ENCODE measurements around the gene PIGU.
"Not testable (repeated sequence)": the region's sequence is repeated elsewhere in the genome, so short reads cannot be mapped to it uniquely, and the experiment has no call there.

Gene PIGU

DNA sequence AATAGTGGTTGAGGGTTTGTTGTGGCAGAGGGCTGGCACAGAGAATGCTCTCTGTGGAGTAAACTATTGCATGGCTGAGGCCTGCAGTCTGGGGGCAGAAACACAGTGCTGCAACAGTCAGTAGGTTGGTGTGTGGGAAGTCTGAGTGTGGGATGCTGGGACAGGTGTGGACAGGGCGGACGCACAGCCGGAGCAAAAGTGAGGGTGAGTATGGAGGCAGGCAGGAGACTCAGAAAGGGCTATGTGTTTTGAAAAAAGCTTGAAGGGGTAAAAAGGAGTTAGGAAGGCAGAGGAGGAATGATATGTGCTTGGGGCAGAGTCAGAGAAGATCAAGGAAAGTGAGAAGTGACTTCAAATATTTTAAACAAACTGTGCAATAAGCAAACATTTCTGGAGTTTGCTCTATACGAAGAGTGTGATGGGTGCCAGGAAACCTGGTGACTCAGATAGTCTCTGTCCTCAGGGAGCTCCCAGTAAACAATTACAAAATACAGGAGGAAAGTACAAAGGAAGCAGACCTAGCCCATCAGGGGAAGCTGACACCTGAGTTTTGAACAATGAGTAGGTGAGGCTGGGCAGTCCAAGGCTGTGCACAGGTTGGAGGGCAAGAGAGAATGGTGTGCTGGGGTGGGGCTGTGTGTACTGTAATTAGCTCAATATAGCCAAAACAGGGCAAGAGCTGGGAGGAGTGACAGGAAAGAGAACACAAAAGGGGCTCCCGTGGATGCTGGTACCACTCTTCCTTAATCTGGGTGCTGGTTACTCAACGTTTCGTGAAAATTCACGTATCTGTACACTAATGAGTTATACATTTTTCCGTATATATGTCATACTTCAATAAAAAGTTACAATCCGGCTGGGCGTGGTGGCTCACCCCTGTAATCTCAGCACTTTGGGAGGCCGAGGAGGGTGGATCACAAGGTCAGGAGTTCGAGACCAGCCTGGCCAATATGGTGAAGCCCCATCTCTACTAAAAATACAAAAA, 55.2 kb downstream of the PIGU start:
- DNase-seq (ENCODE audit: low read depth), result no peak

DNA sequence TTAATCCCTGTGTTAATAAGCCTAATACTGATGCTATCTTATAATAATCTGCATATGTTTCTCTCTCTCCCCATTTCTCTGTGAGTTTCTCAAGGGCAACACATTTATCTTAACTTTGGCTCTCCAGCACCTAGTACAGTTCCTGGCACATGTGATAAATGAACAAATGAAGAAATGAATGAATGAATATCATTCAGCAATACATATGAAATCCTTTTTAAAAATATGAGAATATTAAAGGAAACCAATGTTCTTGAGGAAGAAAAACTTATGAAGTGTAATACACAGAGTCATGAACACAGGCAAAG, 55.9 kb downstream of the PIGU start:
- no peak for DNase-seq (ENCODE audit: low read depth)

DNA sequence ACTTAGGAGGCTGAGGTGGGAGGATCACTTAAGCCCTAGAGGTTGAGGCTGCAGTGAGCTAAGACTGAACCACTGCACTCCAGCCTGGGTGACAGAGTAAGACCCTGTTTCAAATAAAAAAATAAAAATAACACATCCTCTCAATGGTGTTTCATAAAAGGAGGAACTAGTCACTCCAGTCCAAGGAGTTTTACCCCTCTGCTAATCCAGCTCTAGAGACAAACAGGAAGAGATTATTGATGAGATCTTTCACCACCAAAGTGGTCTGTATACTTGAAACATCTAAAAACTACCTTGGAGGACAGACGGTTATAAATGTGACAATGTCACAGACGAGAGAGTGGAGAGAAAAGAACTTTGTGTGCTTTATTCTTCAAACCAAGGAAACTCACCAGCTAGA, 58.2 kb downstream of the PIGU start:
- DNase-seq (ENCODE audit: low read depth), result no peak

DNA sequence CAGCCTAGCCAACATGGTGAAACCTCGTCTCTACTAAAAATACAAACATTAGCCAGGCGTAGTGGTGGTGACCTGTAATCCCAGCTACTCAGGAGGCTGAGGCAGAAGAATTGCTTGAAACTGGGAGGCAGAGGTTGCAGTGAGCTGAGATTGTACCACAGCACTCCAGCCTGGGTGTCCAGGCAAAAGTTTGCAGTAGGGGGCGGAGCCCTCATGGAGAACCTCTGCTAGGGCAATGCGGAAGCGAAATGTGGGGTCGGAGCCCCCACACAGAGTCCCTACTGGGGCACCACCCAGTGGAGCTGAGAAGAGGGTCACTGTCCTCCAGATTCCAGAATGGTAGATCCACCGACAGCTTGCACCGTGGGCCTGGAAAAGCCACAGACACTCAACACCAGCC, 60.0 kb downstream of the PIGU start:
- not testable (repeated sequence) for DNase-seq (ENCODE audit: low read depth)

DNA sequence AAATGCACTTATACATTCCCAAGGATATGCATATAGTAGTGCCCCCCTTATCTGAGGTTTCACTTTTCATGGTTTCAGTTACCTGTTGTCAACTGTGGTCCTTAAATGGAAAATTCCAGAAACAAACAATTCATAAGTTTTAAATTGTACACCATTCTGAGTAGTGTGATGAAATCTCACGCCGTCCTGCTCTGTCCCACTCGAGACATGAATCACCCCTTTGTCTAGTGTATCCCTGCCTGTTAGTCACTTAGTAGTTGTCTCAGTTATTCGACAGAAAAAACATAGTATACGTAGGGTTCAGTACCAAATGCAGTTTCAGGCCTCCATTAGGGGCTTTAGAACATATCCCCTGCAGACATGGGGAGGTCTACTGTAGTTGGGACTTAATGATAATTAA, 61.4 kb downstream of the PIGU start:
- no peak for DNase-seq (ENCODE audit: low read depth)

DNA sequence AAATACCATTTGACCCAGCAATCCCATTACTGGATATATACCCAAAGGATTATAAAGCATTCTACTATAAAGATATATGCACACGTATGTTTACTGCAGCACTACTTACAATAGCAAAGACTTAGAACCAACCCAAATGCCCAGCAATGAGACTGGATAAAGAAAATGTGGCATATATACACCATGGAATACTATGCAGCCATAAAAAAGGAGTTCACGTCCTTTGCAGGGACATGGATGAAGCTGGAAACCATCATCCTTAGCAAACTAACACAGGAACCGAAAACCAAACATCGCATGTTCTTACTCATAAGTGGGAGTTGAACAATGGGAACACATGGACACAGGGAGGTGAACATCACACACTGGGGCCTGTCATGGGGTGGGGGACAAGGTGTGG, 64.9 kb downstream of the PIGU start:
- not testable (repeated sequence) for DNase-seq (ENCODE audit: low read depth)

DNA sequence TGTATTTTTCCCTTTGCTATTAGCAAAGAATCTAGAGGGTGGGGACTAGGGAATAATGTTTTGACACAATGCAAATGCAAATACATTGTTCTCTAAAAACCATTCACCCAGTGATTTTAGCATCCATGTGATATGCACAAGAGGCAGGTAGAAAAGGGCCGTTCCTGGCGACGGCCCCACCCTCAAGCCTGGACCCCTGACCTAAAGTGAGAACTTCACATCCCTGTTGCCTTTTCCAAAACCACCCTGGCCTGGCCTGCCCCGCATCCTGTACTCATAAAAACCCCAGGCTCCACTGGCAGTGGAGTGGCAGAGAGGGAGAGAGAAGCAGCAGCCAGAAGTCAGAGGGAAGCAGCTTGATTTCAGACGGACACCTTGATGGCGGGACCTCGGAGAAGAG, 69.8 kb downstream of the PIGU start:
- no peak for DNase-seq (ENCODE audit: low read depth)

DNA sequence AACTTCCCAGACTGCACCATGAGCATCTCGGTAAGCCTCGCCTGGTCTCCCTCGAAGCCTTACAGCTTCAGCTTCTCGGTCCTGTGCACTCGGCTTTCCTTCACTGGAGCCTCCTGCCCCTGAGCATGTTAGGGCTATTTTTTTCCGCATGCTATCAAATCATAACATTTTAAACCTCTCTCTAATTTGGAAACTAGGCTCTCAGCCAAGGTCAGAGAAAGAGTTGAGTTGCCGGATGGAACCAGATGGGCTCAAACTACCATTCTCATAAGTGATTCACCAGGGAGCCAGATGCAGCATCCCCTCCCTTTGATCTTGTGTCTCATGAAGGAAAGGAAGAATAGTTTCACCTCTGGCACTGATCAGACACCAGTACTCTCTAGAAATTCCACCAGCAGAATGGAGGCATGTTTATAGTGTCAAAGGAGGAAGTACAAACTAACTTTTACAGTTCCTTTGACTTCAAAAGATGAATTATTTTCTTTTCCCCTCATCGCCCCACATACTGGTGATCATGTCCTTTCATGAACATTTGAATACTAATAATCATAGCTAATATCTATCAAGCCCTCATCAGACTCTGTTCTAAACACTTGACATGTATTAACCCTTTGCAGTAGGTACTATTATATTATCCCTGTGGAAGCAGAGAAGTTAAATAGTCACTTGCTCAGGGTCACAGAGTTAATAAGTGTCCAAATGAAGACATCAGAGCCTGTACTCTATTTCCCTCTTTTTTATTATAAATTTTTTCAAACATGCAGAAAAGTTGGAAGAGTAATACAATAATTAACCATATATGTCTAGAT, 71.7 kb downstream of the PIGU start:
- peak; percentile 26 for DNase-seq (ENCODE audit: low read depth)

DNA sequence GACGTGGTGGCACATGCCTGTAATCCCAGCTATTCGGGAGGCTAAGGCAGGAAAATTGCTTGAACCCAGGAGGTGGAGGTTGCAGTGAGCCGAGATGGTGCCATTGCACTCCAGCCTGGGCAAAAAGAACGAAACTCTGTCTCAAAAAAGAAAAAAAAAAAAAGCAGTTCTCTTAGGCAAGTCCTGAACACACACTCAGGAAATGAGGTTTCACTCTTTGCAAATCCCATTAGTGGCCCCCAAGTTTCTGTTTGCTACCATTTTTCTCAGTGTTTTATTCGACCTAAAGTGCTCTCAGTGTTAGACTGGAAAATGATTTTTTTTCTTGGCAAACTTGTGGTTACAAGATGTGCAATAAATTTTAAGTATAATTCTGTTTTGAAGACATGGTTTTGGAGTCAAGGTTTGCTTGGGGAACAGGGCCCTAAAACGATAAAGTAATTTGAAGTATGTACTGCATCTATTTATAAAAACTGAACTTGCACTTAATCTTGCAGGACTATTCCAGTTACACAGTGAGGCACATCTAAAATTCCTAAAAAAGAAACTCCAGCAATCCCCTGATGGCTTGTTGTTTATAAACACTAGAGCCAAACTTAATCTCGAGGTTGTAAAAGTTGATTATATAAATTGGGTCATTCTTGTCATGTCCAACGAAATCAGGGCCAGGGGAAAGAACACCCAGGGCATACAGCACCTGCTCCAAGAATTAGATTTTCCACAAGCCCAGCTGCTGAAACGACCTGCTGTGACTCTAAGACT, 75.8 kb downstream of the PIGU start:
- no peak for DNase-seq (ENCODE audit: low read depth)

DNA sequence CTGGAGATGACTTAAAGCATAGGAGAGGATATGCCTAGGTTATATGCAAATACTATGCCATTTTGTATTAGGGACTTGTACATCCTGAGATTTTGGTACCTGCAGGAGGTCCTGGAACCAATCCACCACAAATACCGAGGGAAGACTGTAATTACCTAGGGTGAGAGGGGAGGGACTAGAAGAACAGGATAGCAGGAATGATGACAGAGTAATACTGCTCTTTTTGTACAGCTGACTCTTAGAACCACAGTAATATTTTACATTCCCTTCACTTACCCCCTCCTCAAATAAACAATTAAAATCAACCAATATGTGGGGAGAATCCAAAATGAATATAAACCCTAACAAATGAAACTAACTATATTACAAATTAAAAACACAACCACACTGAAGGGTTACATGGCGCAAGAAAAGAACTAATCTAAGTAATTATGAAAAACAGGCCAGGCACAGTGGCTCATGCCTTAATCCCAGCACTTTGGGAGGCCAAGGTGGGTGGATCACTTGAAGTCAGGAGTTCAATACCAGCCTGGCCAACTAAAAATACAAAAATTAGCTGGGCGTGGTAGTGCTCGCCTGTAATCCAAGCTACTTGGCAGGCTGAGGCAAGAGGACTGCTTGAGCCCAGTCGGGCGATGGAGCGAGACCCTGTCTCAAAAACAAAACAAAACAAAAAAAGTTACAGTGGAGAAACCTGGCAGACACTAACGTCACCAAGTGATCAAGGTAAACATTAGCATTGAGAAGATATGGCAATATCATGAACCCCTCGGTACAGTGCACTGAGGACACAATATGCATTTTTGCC, 81.3 kb downstream of the PIGU start:
- DNase-seq (ENCODE audit: low read depth), result no peak

DNA sequence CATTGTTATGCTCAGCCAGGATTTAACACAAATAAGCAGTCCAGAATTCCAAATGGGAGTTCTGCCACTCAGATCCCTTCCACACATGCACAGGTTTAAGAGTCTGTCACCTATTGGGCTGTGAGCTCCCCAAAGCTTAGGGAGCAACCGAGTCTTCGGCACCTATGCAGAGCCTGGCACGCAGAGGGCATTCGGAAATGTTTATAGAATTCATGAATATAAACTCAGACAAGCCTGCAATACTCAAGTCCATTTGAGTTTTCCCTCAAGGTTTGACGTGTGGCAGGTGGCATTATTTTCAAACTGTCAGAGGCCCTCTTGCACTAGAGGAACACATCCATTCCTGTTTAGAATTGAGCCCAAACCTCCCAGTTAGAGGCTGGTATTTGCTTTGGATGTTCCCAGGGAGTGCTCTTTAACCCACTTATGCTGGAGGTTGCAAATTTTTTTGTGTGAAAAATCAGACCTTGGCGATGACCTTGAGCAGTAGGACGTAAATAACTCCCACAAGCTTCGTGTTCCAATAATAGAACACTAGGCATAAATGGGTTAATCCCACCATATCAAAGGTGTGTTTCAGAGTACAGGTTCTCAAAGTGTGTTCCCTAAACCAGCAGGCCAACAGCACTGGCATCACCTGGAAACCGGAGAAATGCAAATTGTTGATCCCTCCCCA, 90.3 kb downstream of the PIGU start:
- no peak for DNase-seq (ENCODE audit: low read depth)

DNA sequence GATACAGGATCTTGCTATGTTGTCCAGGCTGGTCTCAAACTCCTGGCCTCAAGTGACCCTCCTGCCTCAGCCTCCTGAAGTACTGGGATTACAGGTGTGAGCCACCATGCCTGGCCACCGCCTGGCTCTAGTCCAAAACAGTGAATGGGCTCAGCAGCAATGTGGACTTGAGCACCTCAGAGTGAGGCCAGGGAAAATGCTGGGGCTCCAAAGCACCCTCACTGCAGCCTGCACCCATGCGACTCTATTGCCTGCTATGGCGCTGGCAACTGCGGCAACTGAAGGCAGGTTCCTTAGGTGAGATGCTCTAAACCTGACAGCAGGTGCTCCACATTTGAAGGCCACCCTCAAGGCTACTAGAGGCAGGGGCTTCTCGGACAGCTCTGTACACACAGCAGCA, 91.9 kb downstream of the PIGU start:
- no peak for DNase-seq (ENCODE audit: low read depth)

DNA sequence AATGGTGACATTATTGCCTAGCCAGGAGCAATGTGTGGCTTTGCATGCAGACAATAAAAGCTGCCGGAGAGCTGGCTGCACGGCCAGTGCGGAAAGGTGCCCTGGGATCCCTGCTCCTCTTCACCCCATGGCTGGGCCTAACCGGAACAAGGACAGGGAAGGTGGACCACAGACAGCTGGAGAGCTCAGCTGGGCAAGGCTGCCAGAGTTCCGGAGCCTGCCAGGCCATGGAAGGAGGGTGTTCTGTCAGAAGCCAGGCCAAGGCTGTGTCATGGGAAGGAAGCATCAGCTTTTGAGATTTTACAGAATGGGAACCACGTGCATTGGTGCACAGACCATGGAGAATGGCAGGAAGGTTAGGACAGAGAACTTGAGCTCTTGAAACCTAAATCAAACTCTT, 93.3 kb downstream of the PIGU start:
- no peak for DNase-seq (ENCODE audit: low read depth)

DNA sequence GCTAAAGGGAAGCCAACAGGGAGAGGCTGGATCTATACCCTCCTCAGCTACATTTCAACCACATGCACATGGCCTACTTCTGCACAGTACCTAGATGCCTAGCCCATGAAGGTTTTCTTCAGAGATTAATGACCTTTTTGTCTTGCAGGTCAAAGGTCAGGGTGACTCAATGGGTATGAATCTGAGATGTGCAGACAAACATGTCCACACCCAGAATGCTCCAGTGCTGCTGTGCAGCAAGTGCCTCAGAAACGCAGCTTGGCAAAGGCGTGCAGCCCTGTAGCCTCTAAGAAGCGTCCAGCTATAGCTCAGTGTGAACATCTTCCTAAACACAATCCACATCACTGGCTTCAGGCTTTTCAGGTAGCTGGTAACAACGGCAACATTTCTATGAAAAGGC, 94.0 kb downstream of the PIGU start:
- DNase-seq (ENCODE audit: low read depth), result no peak

DNA sequence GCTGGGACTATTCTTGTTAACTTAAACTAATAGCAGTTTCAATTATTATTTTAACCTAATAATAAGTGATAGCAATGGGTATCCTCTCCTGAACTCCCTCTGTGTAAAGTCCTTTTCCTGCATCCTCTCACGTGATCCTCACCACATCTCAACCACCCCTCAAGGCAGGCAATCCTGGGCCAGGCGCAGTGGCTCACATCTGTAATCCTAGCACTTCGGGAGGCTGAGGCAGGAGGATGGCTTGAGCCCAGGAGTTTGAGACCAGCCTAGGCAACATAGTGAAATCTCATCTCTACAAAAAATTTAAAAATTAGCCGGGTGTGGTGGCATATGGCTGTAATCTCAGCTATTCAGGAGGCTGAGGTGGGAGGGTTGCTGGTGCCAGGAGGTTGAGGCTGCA, 94.7 kb downstream of the PIGU start:
- no peak for DNase-seq (ENCODE audit: low read depth)

DNA sequence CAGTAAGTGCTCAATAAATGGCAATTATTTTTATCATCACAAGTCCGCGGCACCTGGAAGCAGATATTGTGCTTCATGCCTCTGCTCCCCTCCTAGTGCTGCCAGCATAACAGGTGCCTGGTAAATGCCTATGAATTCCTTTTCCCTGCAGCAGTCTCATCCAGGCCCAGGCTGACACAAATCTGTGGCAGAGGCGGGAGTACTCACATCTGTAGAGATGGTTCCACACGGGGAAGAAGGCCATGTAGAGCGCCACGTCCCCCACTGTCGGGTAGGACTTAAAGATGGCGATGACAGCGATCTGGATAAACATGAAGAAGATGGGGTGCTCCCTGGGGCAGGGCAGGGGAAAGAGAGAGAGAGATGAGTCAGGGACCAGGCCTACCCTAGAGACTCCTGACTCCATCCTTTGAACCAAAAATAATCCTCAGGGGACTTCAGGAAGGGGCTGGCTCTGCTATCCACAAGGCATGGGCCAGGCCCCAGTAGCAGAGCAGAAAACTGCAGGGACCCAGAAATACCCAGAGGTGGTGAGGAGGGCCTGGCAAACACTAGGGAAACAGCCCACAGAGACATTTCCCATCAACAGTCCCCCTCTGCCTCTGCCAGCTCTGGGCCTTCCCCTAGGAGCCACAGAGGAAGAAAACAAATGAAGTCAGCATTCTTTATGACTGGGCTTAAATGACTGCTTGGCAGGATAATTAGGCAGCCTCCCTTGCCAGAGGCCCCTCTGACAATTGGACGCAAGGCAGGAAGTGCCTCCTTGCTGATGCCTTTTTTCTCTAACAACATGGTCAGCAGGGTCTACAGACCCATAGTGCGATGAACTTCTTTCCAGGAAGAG, 95.3 kb downstream of the PIGU start:
- DNase-seq (ENCODE audit: low read depth), result peak; percentile 50

DNA sequence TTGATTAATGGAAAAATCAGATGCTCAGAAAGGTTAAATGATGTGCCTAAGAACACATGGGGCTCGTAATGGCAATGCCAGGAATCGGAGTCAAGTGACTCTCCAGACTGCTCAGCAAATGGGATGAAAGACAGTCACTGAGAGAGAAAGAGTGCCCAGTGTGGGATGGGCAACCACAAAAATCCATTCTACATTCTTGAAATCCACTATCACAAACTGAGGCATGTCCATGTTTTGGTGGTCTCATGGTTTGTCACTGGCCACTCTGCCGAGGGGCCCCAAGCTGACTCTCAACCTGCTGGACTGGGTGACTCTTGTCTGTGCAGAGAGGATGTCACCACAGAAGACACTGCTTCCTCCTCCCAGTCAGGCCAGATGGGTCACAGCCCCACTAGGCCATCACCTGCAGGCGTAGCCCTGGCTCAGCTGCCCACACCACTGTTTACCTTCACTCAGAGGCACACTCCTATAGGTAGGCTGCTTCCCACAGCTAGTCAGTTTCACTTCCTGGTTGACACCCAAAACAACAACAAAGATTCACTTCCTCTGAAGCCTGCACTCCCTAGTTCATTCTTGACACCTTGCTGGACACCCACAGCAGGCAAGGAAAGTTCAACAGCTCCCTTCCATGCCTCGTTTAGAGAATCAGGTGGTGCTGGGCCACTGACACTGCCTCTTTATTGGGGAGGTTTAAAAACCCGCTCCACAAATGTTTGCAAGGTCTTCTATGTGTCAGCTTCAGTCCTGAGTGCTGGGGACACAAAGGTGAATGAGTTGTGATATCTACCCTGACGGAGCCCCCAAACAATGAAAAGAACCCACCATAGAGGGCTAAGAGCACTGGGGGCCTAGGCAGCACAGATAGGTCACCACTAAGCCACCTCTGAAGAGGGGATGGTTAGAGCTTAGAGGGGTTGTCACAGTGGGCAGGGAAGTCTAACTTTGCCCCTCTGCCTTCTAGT, 96.6 kb downstream of the PIGU start:
- no peak for DNase-seq (ENCODE audit: low read depth)

DNA sequence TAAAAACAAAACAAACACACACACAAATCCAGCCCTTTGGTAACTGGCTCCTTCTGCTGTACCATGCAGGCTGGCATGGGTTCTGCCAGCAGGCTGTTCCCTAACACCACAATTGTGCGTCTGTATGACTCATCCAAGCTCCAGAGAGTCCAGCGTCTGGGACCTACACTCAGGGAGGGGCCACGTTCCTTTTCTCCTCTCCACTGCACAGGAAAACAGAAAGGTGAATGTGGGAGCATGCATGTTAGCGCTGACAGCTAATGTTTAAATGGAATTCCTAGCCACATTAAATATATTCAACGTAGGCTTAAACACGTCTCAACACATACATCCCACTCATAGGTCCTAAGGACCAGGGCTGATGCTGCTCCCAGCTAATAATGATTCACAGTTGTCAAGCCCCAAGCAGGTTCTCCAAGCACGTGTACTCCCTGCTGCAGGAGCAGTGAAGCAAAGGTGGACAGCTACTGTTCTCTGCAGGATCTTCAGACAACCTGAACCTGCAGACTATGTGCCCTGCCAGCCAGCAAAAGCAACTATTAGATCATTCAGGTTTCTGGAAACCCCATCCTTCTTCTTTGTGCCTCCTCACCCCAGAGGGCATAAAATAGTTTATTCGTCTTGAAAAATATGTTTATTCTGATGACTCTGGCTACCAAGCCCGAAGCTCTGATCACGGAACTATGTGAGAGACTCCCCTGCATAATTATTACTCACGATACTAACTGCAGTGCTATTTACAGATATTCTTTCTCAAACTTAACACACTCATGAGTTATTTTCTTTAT, 97.5 kb downstream of the PIGU start:
- peak; percentile 34 for DNase-seq (ENCODE audit: low read depth)

All from GM04503 (cell line).